Left forelimb (tissue), 1 donor: ENCODE measurements around the gene OR8A1.

Source experiments
- DNase-seq: peaks from one replicate; pipeline ENCODE4 v3.0.0-alpha.2; 2018; ENCODE audit warnings: low spot score

Gene OR8A1

GRCh38 chr11:124569697-124570096 is at the start of gene OR8A1:
TSS of gene OR8A1 (plus strand) at chr11:124569997. CDS start at chr11:124570120, 123 bp downstream.
- DNase-seq = no peak

GRCh38 chr11:124520550-124520854 is 49.3 kb upstream of the OR8A1 start:
- DNase-seq = no peak

- no peak for DNase-seq
Measured at GRCh38 chr11:124533626-124534025, 36.2 kb upstream of the OR8A1 start.

GRCh38 chr11:124534051-124534450 is 35.7 kb upstream of the OR8A1 start:
- DNase-seq = no peak

- DNase-seq = no peak
Measured at GRCh38 chr11:124535552-124536232, 34.1 kb upstream of the OR8A1 start.

- DNase-seq = no peak
Measured at GRCh38 chr11:124536520-124536919, 33.3 kb upstream of the OR8A1 start.

- DNase-seq = no peak
Measured at GRCh38 chr11:124538019-124538418, 31.8 kb upstream of the OR8A1 start.

- no peak for DNase-seq
Measured at GRCh38 chr11:124541204-124541603, 28.6 kb upstream of the OR8A1 start.

- DNase-seq = no peak
Measured at GRCh38 chr11:124543145-124543544, 26.7 kb upstream of the OR8A1 start.

- no peak for DNase-seq
Measured at GRCh38 chr11:124543554-124543953, 26.2 kb upstream of the OR8A1 start, which contains the start of gene OR8B12. TSS of gene OR8B12 (minus strand) at chr11:124543654. CDS start at chr11:124543654, 0 bp downstream.

GRCh38 chr11:124551189-124551588 is 18.6 kb upstream of the OR8A1 start:
- DNase-seq = no peak

GRCh38 chr11:124551987-124552386 is 17.8 kb upstream of the OR8A1 start:
- DNase-seq = no peak

GRCh38 chr11:124556828-124557227 is 13.0 kb upstream of the OR8A1 start:
- no peak for DNase-seq

GRCh38 chr11:124570160-124570559 is 363 bp downstream of the OR8A1 start:
- DNase-seq = no peak

- DNase-seq = no peak
Measured at GRCh38 chr11:124577716-124578427, 8.1 kb downstream of the OR8A1 start.

- no peak for DNase-seq
Measured at GRCh38 chr11:124578761-124579160, 9.0 kb downstream of the OR8A1 start.

GRCh38 chr11:124581817-124582216 is 12.0 kb downstream of the OR8A1 start:
- DNase-seq = no peak

GRCh38 chr11:124582565-124582964 is 12.8 kb downstream of the OR8A1 start:
- DNase-seq = no peak

GRCh38 chr11:124583781-124584180 is 14.0 kb downstream of the OR8A1 start:
- no peak for DNase-seq

- DNase-seq = no peak
Measured at GRCh38 chr11:124584681-124585372, 15.0 kb downstream of the OR8A1 start.

- no peak for DNase-seq
Measured at GRCh38 chr11:124586238-124586860, 16.6 kb downstream of the OR8A1 start.

GRCh38 chr11:124591430-124591829 is 21.6 kb downstream of the OR8A1 start:
- no peak for DNase-seq

GRCh38 chr11:124592627-124593026 is 22.8 kb downstream of the OR8A1 start:
- DNase-seq = no peak
